H1 (cell line): ENCODE results near the gene ZHX3. TPM values are rescaled to one million over a fixed set of nuclear protein-coding genes. Genes with fewer than 3 reads are reported as not detected.
A peak's percentile ranks its signal among the peaks of the same experiment; 100 is the strongest.

Source experiments
- CTCF ChIA-PET: fragments of 300-600 bp; sonication (Branson Sonifier 250); formaldehyde crosslinking; loops from one replicate; lab custom pipeline; 2021; ENCODE audit not compliant: partially characterized antibody; lab: Charles Lee
- POLR2A ChIA-PET: fragments of 300-600 bp; sonication (Branson Sonifier 250); formaldehyde crosslinking; loops from one replicate; lab custom pipeline; 2021; ENCODE audit warnings: inconsistent platforms; ENCODE audit not compliant: partially characterized antibody; lab: Charles Lee
- DNase-seq, 2 experiments: peaks; one replicate each; pipeline versions ENCODE4 v3.0.0 to v3.0.0-alpha.2; 2010 to 2022; ENCODE audit warnings: low spot score in 2 of 2, low read depth in 1 of 2, mixed read lengths in 1 of 2
- FAIRE-seq: peaks from 2 replicates; lab custom pipeline; 2011; peaks lifted over from hg19 to GRCh38; lab: Jason Lieb, UNC
- H2AFZ ChIP-seq: 2 replicates; pipeline ENCODE4 v1.8.1; 2012; ENCODE audit warnings: low read length, inconsistent platforms
- H2AK5ac ChIP-seq: 2 replicates; pipeline ENCODE4 v1.6.1; 2013; ENCODE audit warnings: low read depth, low read length
- H2BK120ac ChIP-seq: replicated peaks from 2 replicates; pipeline ENCODE3; 2013; ENCODE audit warnings: low read depth, low read length, inconsistent platforms
- H2BK12ac ChIP-seq: 2 replicates; pipeline ENCODE4 v1.6.1; 2013; ENCODE audit warnings: low read depth, low read length
- H2BK15ac ChIP-seq: 2 replicates; pipeline ENCODE4 v1.6.1; 2013; ENCODE audit warnings: low read length
- H2BK20ac ChIP-seq: 2 replicates; pipeline ENCODE4 v1.6.1; 2013; ENCODE audit warnings: low read length
- H2BK5ac ChIP-seq: 2 replicates; pipeline ENCODE4 v1.6.1; 2013; ENCODE audit warnings: low read depth, low read length
- H3K14ac ChIP-seq: 2 replicates; pipeline ENCODE4 v1.6.1; 2013; ENCODE audit warnings: inconsistent platforms; ENCODE audit not compliant: insufficient read length
- H3K18ac ChIP-seq: 2 replicates; pipeline ENCODE4 v1.6.1; 2013; ENCODE audit warnings: low read length; ENCODE audit errors: extremely low read depth
- H3K23ac ChIP-seq: 2 replicates; pipeline ENCODE4 v1.6.1; 2013; ENCODE audit warnings: inconsistent platforms; ENCODE audit not compliant: insufficient read length
- H3K23me2 ChIP-seq: 2 replicates; pipeline ENCODE4 v1.6.1; 2013; ENCODE audit warnings: low read depth, low read length
- H3K27ac ChIP-seq: 2 replicates; pipeline ENCODE4 v1.6.1; 2011; ENCODE audit warnings: low read depth, low read length, inconsistent platforms
- H3K27me3 ChIP-seq, 4 experiments: replicated peaks in 1 of 4; 1 replicate in 1 of 4; 2 replicates in 3 of 4; pipeline versions ENCODE4 v1.6.1 to v1.8.1; 2011 to 2013; ENCODE audit warnings: low read length in 3 of 4, mild to moderate bottlenecking in 3 of 4, inconsistent platforms in 2 of 4, mixed read lengths in 2 of 4, moderate library complexity in 1 of 4; ENCODE audit not compliant: control insufficient read depth in 3 of 4, insufficient read depth in 3 of 4; ENCODE audit errors: extremely low read depth in 1 of 4
- H3K36me3 ChIP-seq, 4 experiments: 2 replicates each; pipeline versions ENCODE4 v1.6.1 to v1.8.1; 2011 to 2013; ENCODE audit warnings: mild to moderate bottlenecking in 4 of 4, low read length in 3 of 4, moderate library complexity in 2 of 4, control low read depth in 1 of 4, inconsistent platforms in 1 of 4; ENCODE audit not compliant: insufficient read depth in 4 of 4, control insufficient read depth in 2 of 4
- H3K4ac ChIP-seq: replicated peaks from 2 replicates; pipeline ENCODE3; 2013; ENCODE audit warnings: low read length, low read depth, mixed read lengths, inconsistent platforms; ENCODE audit not compliant: insufficient read length
- H3K4me1 ChIP-seq, 4 experiments: replicated peaks in 1 of 4; 1 replicate in 1 of 4; 2 replicates in 3 of 4; pipeline versions ENCODE4 v1.6.1 to v1.8.1; 2011 to 2013; ENCODE audit warnings: low read length in 3 of 4, inconsistent platforms in 2 of 4, mixed read lengths in 1 of 4; ENCODE audit not compliant: insufficient read depth in 4 of 4, control insufficient read depth in 3 of 4
- H3K4me2 ChIP-seq, 2 experiments: 2 replicates each; pipeline versions ENCODE4 v1.6.1 to v1.8.1; 2011 to 2013; ENCODE audit warnings: low read depth in 2 of 2, low read length in 2 of 2, control low read depth in 1 of 2, inconsistent platforms in 1 of 2, mild to moderate bottlenecking in 1 of 2; ENCODE audit not compliant: insufficient read depth in 1 of 2
- H3K4me3 ChIP-seq, 4 experiments: fragments of 200-600, 300-600 bp in 1 of 4; sonication (generic), shearing (Covaris generic), sonication (Bioruptor Twin) in 1 of 4; 2 replicates each; pipeline versions ENCODE4 v1.5.1 to v1.8.1; 2011 to 2016; ENCODE audit warnings: low read length in 4 of 4, low read depth in 3 of 4, control low read depth in 2 of 4, inconsistent platforms in 2 of 4, mild to moderate bottlenecking in 2 of 4, mixed read lengths in 1 of 4, moderate library complexity in 1 of 4; ENCODE audit not compliant: insufficient read depth in 2 of 4; ENCODE audit errors: extremely low read depth in 1 of 4
- H3K56ac ChIP-seq: replicated peaks from 2 replicates; pipeline ENCODE3; 2013; ENCODE audit warnings: low read depth, mild to moderate bottlenecking, mixed read lengths, low read length, inconsistent platforms; ENCODE audit not compliant: insufficient read length
- H3K79me1 ChIP-seq: 2 replicates; pipeline ENCODE4 v1.6.1; 2013; ENCODE audit warnings: low read depth, low read length, control low read depth
- H3K79me2 ChIP-seq, 2 experiments: 2 replicates each; pipeline versions ENCODE4 v1.6.1 to v1.8.1; 2012 to 2013; ENCODE audit warnings: low read length in 2 of 2, mild to moderate bottlenecking in 2 of 2, inconsistent platforms in 1 of 2; ENCODE audit not compliant: insufficient read depth in 2 of 2, control insufficient read depth in 1 of 2
- H3K9ac ChIP-seq, 4 experiments: replicated peaks in 1 of 4; 1 replicate in 1 of 4; 2 replicates in 3 of 4; pipeline versions ENCODE4 v1.6.1 to v1.8.1; 2011 to 2013; ENCODE audit warnings: low read depth in 3 of 4, low read length in 3 of 4, control low read depth in 2 of 4, mild to moderate bottlenecking in 2 of 4, moderate library complexity in 2 of 4, inconsistent platforms in 1 of 4; ENCODE audit errors: extremely low read depth in 1 of 4
- H3K9me3 ChIP-seq, 2 experiments: 2 replicates each; pipeline versions ENCODE4 v1.6.1 to v1.8.1; 2012 to 2013; ENCODE audit warnings: mild to moderate bottlenecking in 2 of 2, moderate library complexity in 2 of 2, control low read depth in 1 of 2, inconsistent platforms in 1 of 2, low read depth in 1 of 2, low read length in 1 of 2, mixed read lengths in 1 of 2; ENCODE audit not compliant: insufficient read depth in 2 of 2
- H4K20me1 ChIP-seq, 2 experiments: replicated peaks in 1 of 2; 2 replicates each; pipeline versions ENCODE3 to v1.8.1; 2011 to 2013; ENCODE audit warnings: inconsistent platforms in 2 of 2, low read length in 2 of 2, mild to moderate bottlenecking in 1 of 2; ENCODE audit not compliant: insufficient read depth in 2 of 2, control insufficient read depth in 1 of 2
- H4K5ac ChIP-seq: 2 replicates; pipeline ENCODE4 v1.6.1; 2013; ENCODE audit warnings: low read length, low read depth, mixed read lengths, inconsistent platforms; ENCODE audit not compliant: insufficient read length
- H4K8ac ChIP-seq: 2 replicates; pipeline ENCODE4 v1.8.0; 2013; ENCODE audit warnings: mild to moderate bottlenecking, moderate library complexity, low read length, inconsistent platforms; ENCODE audit not compliant: insufficient read depth; ENCODE audit errors: extremely low read depth
- H4K91ac ChIP-seq: replicated peaks from 2 replicates; pipeline ENCODE3; 2013; ENCODE audit warnings: low read length, mixed read lengths, inconsistent platforms; ENCODE audit not compliant: insufficient read length
- CBX8 ChIP-seq: fragments of 300-800, 300-1000 bp; sonication (generic); IDR thresholded peaks from 2 replicates; pipeline ENCODE4 v1.7.1; 2016; ENCODE audit warnings: low read depth, low read length, borderline replicate concordance
- FOSL1 ChIP-seq: IDR thresholded peaks from 2 replicates; pipeline ENCODE4 v1.6.1; 2011; ENCODE audit warnings: mild to moderate bottlenecking, low read depth, low read length, moderate library complexity; ENCODE audit not compliant: insufficient read depth
- HDAC6 ChIP-seq: IDR thresholded peaks from one replicate; pipeline ENCODE4 v1.7.1; 2012; ENCODE audit warnings: low read depth, mild to moderate bottlenecking, inconsistent platforms, low read length, moderate library complexity
- JUND ChIP-seq: IDR thresholded peaks from 2 replicates; pipeline ENCODE4 v1.6.1; 2011; ENCODE audit warnings: mild to moderate bottlenecking, improper control_type of control experiment, low read length
- POU5F1 ChIP-seq: IDR thresholded peaks from 2 replicates; pipeline ENCODE4 v1.6.1; 2011; ENCODE audit warnings: low read depth, mild to moderate bottlenecking, low read length, moderate library complexity
- RFX5 ChIP-seq: IDR thresholded peaks from 2 replicates; pipeline ENCODE4 v1.6.1; 2011; ENCODE audit warnings: low read depth, low read length, improper control_type of control experiment, borderline replicate concordance
- SIN3A ChIP-seq, 2 experiments: IDR thresholded peaks in 1 of 2; conservative IDR thresholded peaks in 1 of 2; 2 replicates each; pipeline ENCODE4 v1.6.1; 2011 to 2012; ENCODE audit warnings: low read length in 2 of 2, improper control_type of control experiment in 1 of 2, low read depth in 1 of 2, mild to moderate bottlenecking in 1 of 2
- SP1 ChIP-seq: IDR thresholded peaks from 2 replicates; pipeline ENCODE4 v1.6.1; 2011; ENCODE audit warnings: low read depth, low read length
- SP2 ChIP-seq: IDR thresholded peaks from 2 replicates; pipeline ENCODE4 v1.6.1; 2012; ENCODE audit warnings: mild to moderate bottlenecking, low read length, inconsistent platforms
- TBP ChIP-seq: IDR thresholded peaks from 2 replicates; pipeline ENCODE4 v1.6.1; 2011; ENCODE audit warnings: low read depth, low read length, improper control_type of control experiment
- ZNF274 ChIP-seq: IDR thresholded peaks from 2 replicates; pipeline ENCODE4 v1.7.0; 2012; ENCODE audit warnings: low read length, borderline replicate concordance; ENCODE audit errors: extremely low read depth
- WGBS, 2 experiments: shearing (Covaris generic) in 1 of 2; methylation state at CpG; one replicate each; pipeline versions ENCODE4 v1.1.6 to v1.1.7; 2013 to 2015; ENCODE audit warnings: low lambda C conversion rate in 2 of 2, mixed read lengths in 2 of 2, inconsistent platforms in 1 of 2, low coverage in 1 of 2, missing lambda C conversion rate in 1 of 2; ENCODE audit not compliant: insufficient replicate concordance in 2 of 2, insufficient coverage in 1 of 2, insufficient read length in 1 of 2; ENCODE audit errors: extremely low coverage in 1 of 2, missing lambda C conversion rate in 1 of 2; 5-methylcytosine and 5-hydroxymethylcytosine counted together
- polyA plus RNA-seq, 7 experiments: library from polyadenylated mRNA; depleted of rRNA in 3 of 7; stranded (reverse) in 5 of 7; unstranded in 2 of 7; fragments of >200 nt in 5 of 7; fragments of 200-250 nt in 2 of 7; gene quantifications; 1 replicate in 5 of 7; 2 replicates in 1 of 7; 4 replicates in 1 of 7; pipeline versions ENCODE4 v1.2.1 to v1.2.3, GENCODE V29; 2011 to 2013; ENCODE audit warnings: missing spikeins in 2 of 7, mixed read lengths in 2 of 7
- total RNA-seq: library from RNA; stranded (reverse); fragmentation: NEBNext Ultra II Directional; extraction: Animal tissue kit (Norgen Biotek cat#: 25700); gene quantifications from 2 replicates; pipeline ENCODE4 v1.2.1, GENCODE V29; 2021
- TF ChIP-seq, protein P1 (sequence below): IDR thresholded peaks from 2 replicates; pipeline ENCODE4 v1.6.1; 2011; ENCODE audit warnings: low read depth, mild to moderate bottlenecking, low read length; ENCODE audit not compliant: insufficient read depth

ZHX3 gene
- total and polyA plus RNA-seq, 2 of the 8 experiments (the other 6 are each of a cell fraction or from before 2014, with no cell fraction given) = 1.00 to 7.8 TPM

DNA sequence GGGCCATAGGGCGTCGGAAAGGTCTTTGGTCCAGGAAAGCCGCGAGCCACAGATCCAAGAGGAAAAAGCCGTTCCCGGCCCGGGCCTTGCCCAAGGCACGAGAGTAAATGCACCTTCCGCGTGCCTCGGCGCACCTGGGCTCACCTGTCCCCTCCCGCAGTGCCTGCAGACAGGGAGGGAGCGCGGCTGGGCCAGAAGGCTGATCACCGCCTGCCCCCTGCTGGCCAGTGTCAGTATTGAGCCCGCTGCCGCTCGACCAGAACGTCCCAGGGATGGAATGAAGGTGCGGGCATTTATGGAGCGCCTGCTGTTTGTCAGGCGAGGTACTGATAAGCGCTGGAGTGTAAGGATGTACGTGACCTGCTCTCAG, 22.4 kb upstream of the ZHX3 start:
- Histone ChIP-seq H3K4ac (no peak overlapping the region), H4K20me1 (no peaks in the 10 kb centered on the region), H3K4me3 (peak overlapping the region in 3 of 4 experiments; percentile 34 to 62 (median 48); a peak in 7 of 8 replicates), H3K9ac (no peak overlapping the region; a peak in 1 of 7 replicates), H3K4me1 (peaks cover 3 to 13% (median 6%) of the 10 kb centered on the region in 4 experiments; a peak in 5 of 7 replicates), H3K4me2 (peak overlapping the region; percentile 30 to 80), H3K27me3 (peaks cover 0 to 7% (median 2%) of the 10 kb centered on the region in 4 experiments; a peak in 1 of 7 replicates), H2BK120ac (no peak overlapping the region), H2BK20ac (no peak overlapping the region), H2BK12ac (0 out of 2 replicates have a peak overlapping the region, but pooled peaks have one; percentile 1), H3K79me1 (no peaks in the 10 kb centered on the region), H2BK5ac (0 out of 2 replicates have a peak overlapping the region, but pooled peaks have one; percentile 36), H3K18ac (0 out of 2 replicates have a peak overlapping the region, but pooled peaks have one; percentile 51), H3K79me2 (no peaks in the 10 kb centered on the region), H3K23ac (no peak overlapping the region), H4K8ac (peak overlapping the region; percentile 88; the same call in 1 of the 2 replicates), H4K5ac (no peak overlapping the region), H3K56ac (no peak overlapping the region), H3K36me3 (no peaks in the 10 kb centered on the region), H4K91ac (peak overlapping the region; percentile 7), H3K14ac (no peak overlapping the region), H3K27ac (no peak overlapping the region), H2AFZ (peak overlapping the region; percentile 90), H2AK5ac (no peak overlapping the region), H3K23me2 (no peaks in the 10 kb centered on the region), H2BK15ac (no peak overlapping the region), H3K9me3 (no peaks in the 10 kb centered on the region)
- CTCF ChIA-PET = interaction anchor here (0.5 to 6.0 kb wide), 63 partner anchors 8 to 1062 kb away, joined by 3 to 112 read pairs (median 4); no protein-coding TSS in a partner anchor
- 1% methylated on average over 25 of the region's 25 CpGs; no CpG with 5 or more reads in 1 of the 2 experiments for WGBS, 2 experiments
- POLR2A ChIA-PET = interaction anchor here (0.9 to 1.7 kb wide), 7 partner anchors 23 to 509 kb away, joined by 3 to 7 read pairs (median 3); partner anchors contain the start of gene PLCG1
- DNase-seq = peak; percentile 88 to 99
- peak; percentile 80 for FAIRE-seq
- TF ChIP-seq ZNF274 (no peak), CBX8 (no peak), TBP (0 out of 2 replicates have a peak, but pooled peaks have one; percentile 14), POU5F1 (no peak), SP2 (no peak), SIN3A (conservative IDR thresholded peaks at IDR 0.05 in 1 of 2, IDR thresholded peaks at IDR 0.05 in 1 of 2; ENCODE audit: low read depth in 1 of 2, low read length in 2 of 2) (peak in 1 of 2 experiments; percentile 92; a peak in 2 of 4 replicates), SP1 (0 out of 2 replicates have a peak, but pooled peaks have one; percentile 33), HDAC6 (no peak), RFX5 (no peak), JUND (no peak), FOSL1 (no peak)
- TF ChIP-seq, protein P1, sequence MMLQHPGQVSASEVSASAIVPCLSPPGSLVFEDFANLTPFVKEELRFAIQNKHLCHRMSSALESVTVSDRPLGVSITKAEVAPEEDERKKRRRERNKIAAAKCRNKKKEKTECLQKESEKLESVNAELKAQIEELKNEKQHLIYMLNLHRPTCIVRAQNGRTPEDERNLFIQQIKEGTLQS = no peak
